Heart right ventricle (tissue), 16 donors: ENCODE data around the gene DSE. TPM values are rescaled to one million over a fixed set of nuclear protein-coding genes. Genes with fewer than 3 reads are reported as not detected.

Source experiments
- ATAC-seq, 8 donors: fragments of 200-7000 bp; cut with Tn5 transposase; one replicate each; pipeline ENCODE4 v1.9.1; 2020; ENCODE audit warnings: mild to moderate bottlenecking in 8 of 8, moderate library complexity in 8 of 8, moderate number of reproducible peaks in 1 of 8
- DNase-seq, 2 donors: peaks; one replicate each; pipeline ENCODE4 v3.0.0-alpha.2; 2020
- H3K27ac ChIP-seq, 10 donors: fragments of 200-600 bp; sonication (generic) in 2 of 10; one replicate each; pipeline versions ENCODE4 v1.5.0 to v1.8.0; 2020 to 2022; ENCODE audit warnings: mild to moderate bottlenecking in 3 of 10
- H3K27me3 ChIP-seq, 7 donors: fragments of 200-600 bp; one replicate each; pipeline ENCODE4 v1.8.0; 2021 to 2022; ENCODE audit warnings: mild to moderate bottlenecking in 2 of 7
- H3K36me3 ChIP-seq, 9 donors: fragments of 200-600 bp; sonication (generic) in 1 of 9; one replicate each; pipeline versions ENCODE4 v1.5.0 to v1.8.0; 2020 to 2022; ENCODE audit warnings: mild to moderate bottlenecking in 2 of 9
- H3K4me1 ChIP-seq, 9 donors: fragments of 200-600 bp; sonication (generic) in 1 of 9; one replicate each; pipeline versions ENCODE4 v1.5.0 to v1.8.0; 2020 to 2022; ENCODE audit warnings: mild to moderate bottlenecking in 4 of 9
- H3K4me3 ChIP-seq, 10 donors: fragments of 200-600 bp; sonication (generic) in 2 of 10; one replicate each; pipeline versions ENCODE4 v1.5.0 to v1.8.0; 2020 to 2022; ENCODE audit warnings: mild to moderate bottlenecking in 7 of 10, moderate library complexity in 2 of 10
- H3K9me3 ChIP-seq, 11 donors: fragments of 200-600 bp in 10 of 11; sonication (generic) in 2 of 11; one replicate each; pipeline versions ENCODE4 v1.5.0 to v1.8.0; 2013 to 2022; ENCODE audit warnings: mild to moderate bottlenecking in 2 of 11, control low read depth in 1 of 11, moderate library complexity in 1 of 11
- WGBS, 2 donors: extraction: QIAGEN DNeasy Blood & Tissue Kit; methylation state at CpG; one replicate each; pipeline ENCODE4 v1.1.7; 2013; ENCODE audit warnings: inconsistent platforms in 1 of 2; 5-methylcytosine and 5-hydroxymethylcytosine counted together
- intact Hi-C, 10 donors: fragments of 100-400 bp; cut with DNase I; formaldehyde crosslinking; loops; one replicate each; pipeline versions ENCODE4 v1.11.1 to v1.14.2; 2022
- polyA plus RNA-seq, 2 donors: library from polyadenylated mRNA; stranded (reverse); fragments of 200-250 nt; gene quantifications; one replicate each; pipeline ENCODE4 v1.2.3, GENCODE V29; 2013
- total RNA-seq, 10 donors: library from RNA; stranded (reverse); fragmentation: NEBNext Ultra II Directional in 3 of 10; extraction: Animal tissue kit (Norgen Biotek cat#: 25700) in 3 of 10; gene quantifications; one replicate each; pipeline versions ENCODE4 v1.2.1 to v1.2.4, GENCODE V29; 2021 to 2023
- TF ChIP-seq, protein P1 (sequence below), 9 donors: fragments of 200-600 bp; sonication (generic) in 2 of 9; IDR thresholded peaks; one replicate each; pipeline versions ENCODE4 v1.5.0 to v1.8.0; 2021 to 2022; ENCODE audit warnings: antibody characterized with exemption in 9 of 9, mild to moderate bottlenecking in 5 of 9, moderate library complexity in 1 of 9
- donor health status: Arrhythmogenic right ventricular cardiomyopathy.
- donor health status: ischemic (EF 13 %, LVEDD 7.1; RV severe dilation, severe dysfunction).
- donor health status: healthy with polysubstance abuse.
- donor health status: DM: no; HTN: yes; CAD: no.
- donor health status: DM: no; HTN: no; CAD: no.
- donor health status: ischemic (EF 25% LVEDD 6.9; RV normal size, moderate dysfunction).
- donor health status: ischemic (EF 25% LVEDD 5.7; RV mildly dilated, moderate dysfunction).
- donor health status: healthy.
- donor health status: DM: yes; HTN: yes; CAD: no.
- donor health status: Ischemic cardiomyopathy.
- donor health status: ischemic (EF 35%, LVEDD 5.7; RV mildly dilated, moderate dysfunction).
- donor health status: nonischemic (EF 11% LVEDD 7.7; RV severe dilation, severe dysfunction).
- donor health status: DM: yes; HTN: yes; CAD: no.
- donor health status: PGD.
- donor health status: ischemic (EF 29% LVEDD 5.4; RV normal size, mild dysfunction).
- donor health status: nonischemic (EF 23%, LVEDD 6.1; RV moderate dilation, normal function).

DSE gene
- total and polyA plus RNA-seq, 12 donors = 3.8 to 25.4 (median 11.3) TPM

DNA sequence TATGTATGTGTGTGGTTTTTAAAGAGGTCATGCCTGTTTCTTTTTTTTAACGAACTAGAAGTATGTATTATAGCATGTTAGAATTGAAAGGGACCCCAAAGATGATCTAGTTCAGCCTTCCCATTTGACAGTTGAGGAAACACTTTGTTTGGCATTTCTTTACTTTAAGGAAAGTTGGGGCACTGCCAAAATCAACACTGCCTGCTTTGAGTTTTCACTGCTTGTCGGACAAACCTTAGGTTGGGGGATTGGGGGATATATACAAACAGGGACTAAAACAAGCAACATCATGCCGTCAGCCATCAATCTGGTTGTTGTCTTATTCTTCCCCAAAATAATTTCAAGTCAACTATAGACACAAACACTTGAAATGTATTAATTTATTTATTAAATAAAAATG is 76.3 kb downstream of the DSE start:
- WGBS, 2 donors = 65 to 67% methylated on average over 3 of the region's 3 CpGs
- Histone ChIP-seq H3K4me1 (peaks cover 0 to 65% (median 0%) of the 10 kb centered on the region in 9 donors), H3K27ac (peak overlapping the region in 1 of 10 donors; percentile 57), H3K36me3 (no peaks in the 10 kb centered on the region), H3K4me3 (no peak overlapping the region), H3K27me3 (no peaks in the 10 kb centered on the region), H3K9me3 (no peaks in the 10 kb centered on the region)
- DNase-seq (no peak), ATAC-seq (no peak)
- intact Hi-C loops = loop anchor here in 6 of 10 donors (5.0 to 10.0 kb wide), 4 partner anchors 85 to 162 kb away; no protein-coding TSS in a partner anchor
- TF ChIP-seq, protein P1, sequence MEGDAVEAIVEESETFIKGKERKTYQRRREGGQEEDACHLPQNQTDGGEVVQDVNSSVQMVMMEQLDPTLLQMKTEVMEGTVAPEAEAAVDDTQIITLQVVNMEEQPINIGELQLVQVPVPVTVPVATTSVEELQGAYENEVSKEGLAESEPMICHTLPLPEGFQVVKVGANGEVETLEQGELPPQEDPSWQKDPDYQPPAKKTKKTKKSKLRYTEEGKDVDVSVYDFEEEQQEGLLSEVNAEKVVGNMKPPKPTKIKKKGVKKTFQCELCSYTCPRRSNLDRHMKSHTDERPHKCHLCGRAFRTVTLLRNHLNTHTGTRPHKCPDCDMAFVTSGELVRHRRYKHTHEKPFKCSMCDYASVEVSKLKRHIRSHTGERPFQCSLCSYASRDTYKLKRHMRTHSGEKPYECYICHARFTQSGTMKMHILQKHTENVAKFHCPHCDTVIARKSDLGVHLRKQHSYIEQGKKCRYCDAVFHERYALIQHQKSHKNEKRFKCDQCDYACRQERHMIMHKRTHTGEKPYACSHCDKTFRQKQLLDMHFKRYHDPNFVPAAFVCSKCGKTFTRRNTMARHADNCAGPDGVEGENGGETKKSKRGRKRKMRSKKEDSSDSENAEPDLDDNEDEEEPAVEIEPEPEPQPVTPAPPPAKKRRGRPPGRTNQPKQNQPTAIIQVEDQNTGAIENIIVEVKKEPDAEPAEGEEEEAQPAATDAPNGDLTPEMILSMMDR (IDR thresholded peaks at IDR 0.05) = no peak

DNA sequence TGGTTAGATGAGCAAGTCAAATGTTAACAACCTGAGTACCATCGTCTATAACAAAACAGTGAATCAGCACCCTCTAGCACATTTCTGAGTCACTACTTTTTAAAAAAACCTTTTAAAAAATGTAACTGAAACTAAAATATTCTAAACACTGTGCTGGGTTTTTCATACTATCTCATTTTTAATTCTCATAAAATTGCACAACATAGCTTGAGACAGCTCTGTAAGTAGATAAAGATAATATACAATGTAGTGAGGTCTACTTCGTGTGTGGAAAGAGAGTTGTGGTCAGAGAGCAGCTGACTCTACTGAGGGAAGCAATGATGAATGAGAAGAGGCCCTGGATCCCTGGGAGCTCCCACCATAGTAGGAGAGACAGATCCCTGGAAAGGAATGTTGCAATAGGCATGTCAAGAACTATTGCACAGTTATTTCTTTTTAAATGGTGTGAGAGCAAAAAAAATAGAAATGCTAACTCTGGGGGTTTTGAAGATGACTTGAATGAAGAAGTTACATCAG is 76.8 kb downstream of the DSE start:
- ATAC-seq = peak in 5 of 8 donors; percentile 21 to 81 (median 43)
- Histone ChIP-seq H3K27ac (peak overlapping the region in 1 of 10 donors; percentile 57), H3K4me3 (no peak overlapping the region), H3K36me3 (no peaks in the 10 kb centered on the region), H3K27me3 (no peaks in the 10 kb centered on the region), H3K4me1 (peaks cover 0 to 70% (median 0%) of the 10 kb centered on the region in 9 donors), H3K9me3 (no peaks in the 10 kb centered on the region)
- no peak for DNase-seq
- WGBS, 2 donors = 25 to 30% methylated on average over 2 of the region's 2 CpGs
- TF ChIP-seq, protein P1 (IDR thresholded peaks at IDR 0.05) = peak in 3 of 9 donors; percentile 13 to 33 (median 32)
- intact Hi-C loops = loop anchor here in 6 of 10 donors (5.0 to 10.0 kb wide), 4 partner anchors 85 to 163 kb away; no protein-coding TSS in a partner anchor

GRCh38 chr6:116449565-116449964 is 78.8 kb downstream of the DSE start:
- 92% methylated on average over 1 of the region's 1 CpG for WGBS, 2 donors
- DNase-seq = no peak
- no peak overlapping the region for H3K27ac ChIP-seq
- peaks cover 0 to 67% (median 0%) of the 10 kb centered on the region in 9 donors for H3K4me1 ChIP-seq
- H3K4me3 ChIP-seq = no peak overlapping the region
- H3K9me3 ChIP-seq = no peaks in the 10 kb centered on the region
- H3K36me3 ChIP-seq = no peaks in the 10 kb centered on the region
- intact Hi-C loops = loop anchor here in 6 of 10 donors (5.0 to 10.0 kb wide), 4 partner anchors 83 to 165 kb away; no protein-coding TSS in a partner anchor
- ATAC-seq = no peak
- TF ChIP-seq, protein P1 (IDR thresholded peaks at IDR 0.05) = no peak
- no peaks in the 10 kb centered on the region for H3K27me3 ChIP-seq

GRCh38 chr6:116450185-116450710 is 79.5 kb downstream of the DSE start:
- Histone ChIP-seq H3K4me1 (peaks cover 0 to 60% (median 0%) of the 10 kb centered on the region in 9 donors), H3K36me3 (no peaks in the 10 kb centered on the region), H3K27me3 (no peaks in the 10 kb centered on the region), H3K4me3 (no peak overlapping the region), H3K27ac (peak overlapping the region in 1 of 10 donors; percentile 21), H3K9me3 (no peaks in the 10 kb centered on the region)
- 88 to 96% methylated on average over 1 of the region's 1 CpG for WGBS, 2 donors
- DNase-seq (no peak), ATAC-seq (no peak)
- intact Hi-C loops = no loop called here
- TF ChIP-seq, protein P1 (IDR thresholded peaks at IDR 0.05) = no peak
